Mesenchymal stem cell (in vitro differentiated cells and primary cell): ENCODE data around the gene NUDT8. TPM values are rescaled to one million over a fixed set of nuclear protein-coding genes. Genes with fewer than 3 reads are reported as not detected.
A peak's percentile ranks its signal among the peaks of the same experiment; 100 is the strongest.

Experiments
- DNase-seq: peaks from one replicate; pipeline ENCODE4 v3.0.0-alpha.2; 2013
- H2AFZ ChIP-seq: one replicate; pipeline ENCODE4 v1.6.1; 2013; ENCODE audit warnings: low read depth, mild to moderate bottlenecking, control low read depth, inconsistent platforms, low read length, moderate library complexity
- H2AK5ac ChIP-seq: 2 replicates; pipeline ENCODE4 v1.6.1; 2013; ENCODE audit warnings: low read length, moderate library complexity, mild to moderate bottlenecking, inconsistent platforms; ENCODE audit not compliant: severe bottlenecking
- H2BK120ac ChIP-seq: one replicate; pipeline ENCODE4 v1.6.1; 2013; ENCODE audit warnings: low read depth, mild to moderate bottlenecking, inconsistent platforms, low read length, moderate library complexity
- H2BK12ac ChIP-seq, 2 experiments: one replicate each; pipeline ENCODE4 v1.6.1; 2013; ENCODE audit warnings: inconsistent platforms in 2 of 2, low read length in 2 of 2, mild to moderate bottlenecking in 2 of 2, moderate library complexity in 2 of 2, control low read depth in 1 of 2
- H2BK15ac ChIP-seq: one replicate; pipeline ENCODE4 v1.6.1; 2013; ENCODE audit warnings: mild to moderate bottlenecking, low read depth, inconsistent platforms; ENCODE audit not compliant: poor library complexity, severe bottlenecking
- H2BK5ac ChIP-seq: 2 replicates; pipeline ENCODE4 v1.6.1; 2013; ENCODE audit warnings: low read depth, mild to moderate bottlenecking, low read length, control low read depth, inconsistent platforms; ENCODE audit not compliant: poor library complexity, severe bottlenecking
- H3K14ac ChIP-seq, 2 experiments: one replicate each; pipeline ENCODE4 v1.6.1; 2013; ENCODE audit warnings: inconsistent platforms in 2 of 2, low read length in 2 of 2, control low read depth in 1 of 2, mild to moderate bottlenecking in 1 of 2, moderate library complexity in 1 of 2
- H3K18ac ChIP-seq, 2 experiments: one replicate each; pipeline ENCODE4 v1.6.1; 2013; ENCODE audit warnings: inconsistent platforms in 2 of 2, low read length in 2 of 2, control low read depth in 1 of 2, low read depth in 1 of 2, mild to moderate bottlenecking in 1 of 2
- H3K23ac ChIP-seq, 2 experiments: one replicate each; pipeline ENCODE4 v1.6.1; 2013; ENCODE audit warnings: inconsistent platforms in 2 of 2, low read length in 2 of 2, mild to moderate bottlenecking in 2 of 2, moderate library complexity in 2 of 2, control low read depth in 1 of 2
- H3K27ac ChIP-seq: 2 replicates; pipeline ENCODE4 v1.5.1; 2013; ENCODE audit warnings: mild to moderate bottlenecking, moderate library complexity, low read length, control low read depth, inconsistent platforms; ENCODE audit not compliant: poor library complexity, severe bottlenecking
- H3K27me3 ChIP-seq, 2 experiments: 2 replicates each; pipeline versions ENCODE4 v1.6.1 to v1.7.0; 2013; ENCODE audit warnings: low read length in 2 of 2, mild to moderate bottlenecking in 2 of 2, moderate library complexity in 2 of 2, control low read depth in 1 of 2, inconsistent platforms in 1 of 2; ENCODE audit not compliant: control insufficient read depth in 1 of 2, insufficient read depth in 1 of 2
- H3K36me3 ChIP-seq, 2 experiments: 2 replicates each; pipeline versions ENCODE4 v1.6.1 to v1.7.0; 2013; ENCODE audit warnings: low read length in 2 of 2, control low read depth in 1 of 2, inconsistent platforms in 1 of 2, low read depth in 1 of 2, mild to moderate bottlenecking in 1 of 2; ENCODE audit not compliant: insufficient read depth in 2 of 2, control insufficient read depth in 1 of 2
- H3K4ac ChIP-seq, 2 experiments: one replicate each; pipeline ENCODE4 v1.6.1; 2013; ENCODE audit warnings: inconsistent platforms in 2 of 2, low read length in 2 of 2, mild to moderate bottlenecking in 2 of 2, moderate library complexity in 2 of 2, control low read depth in 1 of 2, low read depth in 1 of 2
- H3K4me1 ChIP-seq: 2 replicates; pipeline ENCODE4 v1.6.1; 2013; ENCODE audit warnings: low read depth, low read length, control low read depth; ENCODE audit not compliant: control insufficient read depth, insufficient read depth
- H3K4me2 ChIP-seq: 2 replicates; pipeline ENCODE4 v1.6.1; 2013; ENCODE audit warnings: low read length, mild to moderate bottlenecking, inconsistent platforms; ENCODE audit not compliant: poor library complexity, severe bottlenecking
- H3K4me3 ChIP-seq, 2 experiments: 2 replicates each; pipeline versions ENCODE4 v1.5.1 to v1.7.0; 2013; ENCODE audit warnings: low read length in 2 of 2, mild to moderate bottlenecking in 2 of 2, control low read depth in 1 of 2, low read depth in 1 of 2; ENCODE audit not compliant: insufficient read depth in 1 of 2
- H3K79me1 ChIP-seq: replicated peaks from 2 replicates; pipeline ENCODE4 v1.6.1; 2013; ENCODE audit warnings: mild to moderate bottlenecking, control low read depth, low read length, inconsistent platforms; ENCODE audit not compliant: poor library complexity, severe bottlenecking
- H3K9ac ChIP-seq: 2 replicates; pipeline ENCODE4 v1.7.0; 2013; ENCODE audit warnings: mild to moderate bottlenecking, low read length, moderate library complexity
- H3K9me3 ChIP-seq: 2 replicates; pipeline ENCODE4 v1.7.0; 2013; ENCODE audit warnings: mild to moderate bottlenecking, low read length; ENCODE audit not compliant: control insufficient read depth
- H4K8ac ChIP-seq: one replicate; pipeline ENCODE4 v1.6.1; 2013; ENCODE audit warnings: inconsistent platforms, mild to moderate bottlenecking, low read length, moderate library complexity
- H4K91ac ChIP-seq: one replicate; pipeline ENCODE4 v1.6.1; 2013; ENCODE audit warnings: mild to moderate bottlenecking, low read length, inconsistent platforms
- WGBS: methylation state at CpG from one replicate; pipeline ENCODE4 v1.1.7; 2013; ENCODE audit warnings: mixed read lengths; 5-methylcytosine and 5-hydroxymethylcytosine counted together
- small RNA-seq: library from polyadenylated mRNA; stranded (forward); fragments of <200 nt; extraction: miRNeasy Mini kit (QIAGEN cat#:217004); gene quantifications from one replicate; pipeline ENCODE3, GENCODE V24; 2013; ENCODE audit warnings: low read depth

Gene NUDT8

DNA sequence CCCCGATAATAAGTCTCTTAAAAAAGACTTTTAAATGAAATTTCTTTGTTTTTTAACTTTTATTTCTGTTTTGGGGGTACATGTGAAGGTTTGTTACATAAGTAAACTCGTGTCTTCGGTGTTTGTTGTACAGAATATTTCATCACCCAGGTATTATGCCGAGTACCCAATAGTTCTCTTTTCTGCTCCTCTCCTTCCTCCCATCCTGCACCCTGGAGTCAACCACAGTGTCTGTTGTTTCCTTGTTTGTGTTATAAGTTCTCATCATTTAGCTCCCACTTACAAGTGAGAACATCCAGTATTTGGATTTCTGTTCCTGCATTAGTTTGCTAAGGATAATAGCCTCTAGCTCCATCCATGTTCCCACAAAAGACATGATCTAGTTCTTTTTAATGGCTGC is 47.7 kb downstream of the NUDT8 start:
- Histone ChIP-seq H2AK5ac (peak overlapping the region; percentile 47), H4K8ac (no peak overlapping the region), H3K79me1 (peaks cover 2% of the 10 kb centered on the region), H4K91ac (no peak overlapping the region), H3K9ac (no peak overlapping the region), H2BK15ac (no peak overlapping the region), H3K23ac (no peak overlapping the region), H2BK5ac (no peak overlapping the region), H3K27me3 (peaks cover 0 to 47% of the 10 kb centered on the region in 2 experiments), H3K4ac (no peak overlapping the region), H3K4me2 (no peak overlapping the region), H3K14ac (no peak overlapping the region), H2BK120ac (no peak overlapping the region), H2BK12ac (no peak overlapping the region), H3K4me3 (no peak overlapping the region), H3K36me3 (peaks cover 18 to 28% of the 10 kb centered on the region in 2 experiments), H3K9me3 (no peaks in the 10 kb centered on the region), H2AFZ (no peak overlapping the region), H3K18ac (no peak overlapping the region), H3K27ac (no peak overlapping the region), H3K4me1 (peaks cover 45% of the 10 kb centered on the region)
- WGBS = no CpG with 5 or more reads among the region's 4 CpGs
- DNase-seq = no peak

DNA sequence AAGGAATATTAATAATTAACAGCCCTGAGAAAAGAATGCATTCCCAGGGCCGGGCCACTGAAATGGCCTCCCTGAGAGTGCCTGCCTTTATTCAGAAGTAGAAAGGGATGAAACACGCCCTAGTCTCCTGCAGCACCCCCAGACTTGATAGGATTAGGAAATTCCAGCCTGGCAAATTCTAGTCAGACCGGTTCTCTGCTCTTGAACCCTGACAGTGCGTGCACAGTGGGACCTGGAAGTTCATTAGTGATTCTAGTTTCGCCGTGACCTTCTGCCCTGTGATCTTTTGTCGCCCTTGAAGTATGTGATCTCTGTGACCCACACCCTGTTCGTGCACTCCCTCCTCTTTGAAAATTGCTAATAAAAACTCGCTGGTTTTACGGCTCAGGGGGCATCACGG is 48.3 kb downstream of the NUDT8 start:
- no peak overlapping the region for H2BK12ac ChIP-seq
- H3K79me1 ChIP-seq = no peaks in the 10 kb centered on the region
- H2BK15ac ChIP-seq = no peak overlapping the region
- peaks cover 12 to 23% of the 10 kb centered on the region in 2 experiments for H3K36me3 ChIP-seq
- no peak overlapping the region for H2BK120ac ChIP-seq
- H4K8ac ChIP-seq = no peak overlapping the region
- H2BK5ac ChIP-seq = no peak overlapping the region
- no peak for DNase-seq
- H3K4me2 ChIP-seq = peak overlapping the region; percentile 1
- no peak overlapping the region for H4K91ac ChIP-seq
- H3K23ac ChIP-seq = no peak overlapping the region
- WGBS = 44% methylated on average over 11 of the region's 11 CpGs
- H3K9me3 ChIP-seq = no peaks in the 10 kb centered on the region
- H3K27me3 ChIP-seq = peaks cover 0 to 53% of the 10 kb centered on the region in 2 experiments
- no peak overlapping the region for H3K4me3 ChIP-seq
- H3K4ac ChIP-seq = no peak overlapping the region
- H3K4me1 ChIP-seq = peaks cover 42% of the 10 kb centered on the region
- no peak overlapping the region for H3K9ac ChIP-seq
- no peak overlapping the region for H2AFZ ChIP-seq
- no peak overlapping the region for H3K14ac ChIP-seq
- peak overlapping the region; percentile 47 for H2AK5ac ChIP-seq
- peak overlapping the region; percentile 70 for H3K27ac ChIP-seq
- H3K18ac ChIP-seq = no peak overlapping the region

DNA sequence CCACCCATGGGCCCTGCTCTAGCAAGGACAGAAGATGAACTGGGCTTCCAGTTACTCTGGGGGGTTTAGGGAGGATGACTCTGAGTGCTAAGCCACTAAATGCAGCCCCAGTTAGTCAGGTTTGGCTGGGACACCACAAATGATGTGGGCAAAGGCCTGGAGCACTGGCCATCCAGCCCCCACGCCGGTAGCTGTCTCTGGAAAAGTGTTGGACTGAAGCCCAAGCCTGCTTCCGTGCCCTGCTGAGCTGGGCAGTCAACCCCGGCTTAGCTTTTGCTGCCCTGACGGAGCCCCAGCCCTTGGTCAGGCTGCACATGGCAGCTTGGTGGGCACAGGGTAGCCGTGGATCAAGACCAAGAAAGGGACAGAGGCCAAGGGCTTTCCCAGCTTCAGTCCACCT is 51.8 kb downstream of the NUDT8 start:
- 89% methylated on average over 6 of the region's 6 CpGs for WGBS

More for the DNA sequence above, 51.8 kb downstream of the NUDT8 start:
- Histone ChIP-seq H3K79me1 (no peaks in the 10 kb centered on the region), H2BK15ac (no peak overlapping the region), H3K4me2 (no peak overlapping the region), H4K8ac (no peak overlapping the region), H3K27ac (no peak overlapping the region), H3K4me1 (peaks cover 21% of the 10 kb centered on the region), H4K91ac (no peak overlapping the region), H3K9ac (no peak overlapping the region), H2BK5ac (no peak overlapping the region), H2AFZ (no peak overlapping the region), H3K36me3 (no peaks in the 10 kb centered on the region), H3K27me3 (peaks cover 0 to 83% of the 10 kb centered on the region in 2 experiments), H3K4me3 (no peak overlapping the region), H2BK120ac (no peak overlapping the region), H3K4ac (no peak overlapping the region), H2AK5ac (no peak overlapping the region), H3K18ac (no peak overlapping the region), H3K14ac (no peak overlapping the region), H3K9me3 (no peaks in the 10 kb centered on the region), H2BK12ac (no peak overlapping the region), H3K23ac (no peak overlapping the region)
- DNase-seq = no peak

Small RNA genes lying within 50 kb of the gene (small RNA-seq; reads per million reads assigned to genes)
- not detected for gene AP003385.3
